MCF 10A (cell line): ENCODE data around the gene ADGRE3. TPM values are rescaled to one million over a fixed set of nuclear protein-coding genes. Genes with fewer than 3 reads are reported as not detected.
"Not testable (repeated sequence)": the region's sequence is repeated elsewhere in the genome, so short reads cannot be mapped to it uniquely, and the experiment has no call there.

Source experiments
- BruUV-seq: library from RNA; stranded (reverse); fragments of 400-500 nt; replicated peaks from 2 replicates; lab custom pipeline; 2021; lab: Mats Ljungman, UMichigan
- CTCF ChIA-PET: fragments of 300-600 bp; sonication (Branson Sonifier 250); formaldehyde crosslinking; extraction: SDS; loops from one replicate; lab custom pipeline; 2021; ENCODE audit warnings: antibody characterized with exemption, inconsistent platforms; lab: Yijun Ruan, JAX
- POLR2A ChIA-PET: fragments of 300-600, 350-650 bp; sonication (Branson Sonifier 250); formaldehyde crosslinking; extraction: SDS; loops from one replicate; lab custom pipeline; 2020; ENCODE audit warnings: antibody characterized with exemption, inconsistent platforms; lab: Yijun Ruan, JAX
- DNase-seq: peaks from one replicate; pipeline ENCODE4 v3.0.0-alpha.2; 2018; ENCODE audit not compliant: unreplicated experiment
- H3K27ac Mint-ChIP-seq: one replicate; pipeline ENCODE4 v1.8.0; 2022; ENCODE audit warnings: mild to moderate bottlenecking, low read depth, mixed read lengths; ENCODE audit not compliant: unreplicated experiment
- H3K27me3 Mint-ChIP-seq: one replicate; pipeline ENCODE4 v1.8.0; 2022; ENCODE audit warnings: mixed read lengths; ENCODE audit not compliant: insufficient read depth, unreplicated experiment
- H3K36me3 Mint-ChIP-seq: one replicate; pipeline ENCODE4 v1.8.0; 2022; ENCODE audit warnings: mild to moderate bottlenecking, moderate library complexity, mixed read lengths; ENCODE audit not compliant: insufficient read depth, unreplicated experiment
- H3K4me1 Mint-ChIP-seq: one replicate; pipeline ENCODE4 v1.8.0; 2022; ENCODE audit warnings: mixed read lengths; ENCODE audit not compliant: insufficient read depth, unreplicated experiment
- H3K4me3 Mint-ChIP-seq: one replicate; pipeline ENCODE4 v1.8.0; 2022; ENCODE audit warnings: mild to moderate bottlenecking, moderate library complexity, mixed read lengths; ENCODE audit not compliant: unreplicated experiment
- H3K9me3 Mint-ChIP-seq: one replicate; pipeline ENCODE4 v1.8.0; 2022; ENCODE audit warnings: mixed read lengths; ENCODE audit not compliant: unreplicated experiment
- intact Hi-C: fragments of 100-400 bp; cut with micrococcal nuclease; formaldehyde crosslinking; loops from 2 replicates; pipeline ENCODE4 v1.14.1; 2022
- total RNA-seq: library from RNA; stranded (reverse); gene quantifications from 2 replicates; pipeline ENCODE4 v1.2.3, GENCODE V29; 2022
- TF ChIP-seq, protein P1 (sequence below): fragments of 200-600 bp; IDR thresholded peaks from one replicate; pipeline ENCODE4 v1.8.0; 2022; ENCODE audit warnings: antibody characterized with exemption, mild to moderate bottlenecking; ENCODE audit not compliant: unreplicated experiment

ADGRE3 gene
- total RNA-seq, 1 experiment from 2014 or later = not detected

GRCh38 chr19:14595558-14595957, 79.1 kb downstream of the ADGRE3 start:
- TF ChIP-seq, protein P1, sequence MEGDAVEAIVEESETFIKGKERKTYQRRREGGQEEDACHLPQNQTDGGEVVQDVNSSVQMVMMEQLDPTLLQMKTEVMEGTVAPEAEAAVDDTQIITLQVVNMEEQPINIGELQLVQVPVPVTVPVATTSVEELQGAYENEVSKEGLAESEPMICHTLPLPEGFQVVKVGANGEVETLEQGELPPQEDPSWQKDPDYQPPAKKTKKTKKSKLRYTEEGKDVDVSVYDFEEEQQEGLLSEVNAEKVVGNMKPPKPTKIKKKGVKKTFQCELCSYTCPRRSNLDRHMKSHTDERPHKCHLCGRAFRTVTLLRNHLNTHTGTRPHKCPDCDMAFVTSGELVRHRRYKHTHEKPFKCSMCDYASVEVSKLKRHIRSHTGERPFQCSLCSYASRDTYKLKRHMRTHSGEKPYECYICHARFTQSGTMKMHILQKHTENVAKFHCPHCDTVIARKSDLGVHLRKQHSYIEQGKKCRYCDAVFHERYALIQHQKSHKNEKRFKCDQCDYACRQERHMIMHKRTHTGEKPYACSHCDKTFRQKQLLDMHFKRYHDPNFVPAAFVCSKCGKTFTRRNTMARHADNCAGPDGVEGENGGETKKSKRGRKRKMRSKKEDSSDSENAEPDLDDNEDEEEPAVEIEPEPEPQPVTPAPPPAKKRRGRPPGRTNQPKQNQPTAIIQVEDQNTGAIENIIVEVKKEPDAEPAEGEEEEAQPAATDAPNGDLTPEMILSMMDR = no peak
- POLR2A ChIA-PET = interaction anchor here (0.7 kb wide), 1 partner anchor 56 kb away, joined by 3 read pairs; no protein-coding TSS in a partner anchor
- H3K36me3 Mint-ChIP-seq = no peaks in the 10 kb centered on the region
- no TSS peak for BruUV-seq
- intact Hi-C loops = no loop called here
- H3K4me1 Mint-ChIP-seq = no peaks in the 10 kb centered on the region
- CTCF ChIA-PET = no interaction called here
- no peak overlapping the region for H3K27ac Mint-ChIP-seq
- H3K9me3 Mint-ChIP-seq = peaks cover 19% of the 10 kb centered on the region
- DNase-seq = no peak
- no peaks in the 10 kb centered on the region for H3K27me3 Mint-ChIP-seq
- H3K4me3 Mint-ChIP-seq = no peak overlapping the region

DNA sequence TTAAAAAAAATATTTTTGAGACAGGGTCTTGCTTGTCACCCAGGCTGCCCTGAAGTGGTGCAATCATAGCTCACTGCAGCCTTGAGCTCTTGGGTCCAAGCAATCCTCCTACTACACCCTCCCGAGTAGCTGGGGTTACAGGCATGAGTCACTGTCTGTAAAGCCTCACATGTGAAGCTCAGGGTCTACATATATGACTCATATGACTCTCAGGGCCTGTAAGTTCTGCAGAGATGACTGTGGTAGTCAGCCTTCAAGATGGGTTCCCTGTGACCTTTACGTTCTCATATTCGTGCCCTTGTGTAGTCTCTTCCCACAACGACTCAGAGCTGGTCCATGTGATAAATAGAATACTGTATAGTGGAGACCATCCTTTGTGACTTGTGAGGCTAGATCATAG, 85.2 kb downstream of the ADGRE3 start:
- DNase-seq, H3K36me3 Mint-ChIP-seq, H3K27ac Mint-ChIP-seq, H3K27me3 Mint-ChIP-seq, intact Hi-C loops, CTCF ChIA-PET, BruUV-seq, H3K9me3 Mint-ChIP-seq, H3K4me1 Mint-ChIP-seq, H3K4me3 Mint-ChIP-seq, POLR2A ChIA-PET: not testable (repeated sequence)

GRCh38 chr19:14585187-14585586, 89.5 kb downstream of the ADGRE3 start:
- H3K4me3 Mint-ChIP-seq, H3K27ac Mint-ChIP-seq, H3K9me3 Mint-ChIP-seq, BruUV-seq, intact Hi-C loops, H3K27me3 Mint-ChIP-seq, CTCF ChIA-PET, POLR2A ChIA-PET, H3K4me1 Mint-ChIP-seq, H3K36me3 Mint-ChIP-seq: not testable (repeated sequence)
- peak; percentile 43 for DNase-seq

GRCh38 chr19:14584372-14584771, 90.3 kb downstream of the ADGRE3 start:
- H3K36me3 Mint-ChIP-seq, H3K27me3 Mint-ChIP-seq, H3K9me3 Mint-ChIP-seq, intact Hi-C loops, H3K4me3 Mint-ChIP-seq, BruUV-seq, POLR2A ChIA-PET, H3K4me1 Mint-ChIP-seq, H3K27ac Mint-ChIP-seq, DNase-seq, CTCF ChIA-PET: not testable (repeated sequence)

GRCh38 chr19:14582894-14583340, 91.7 kb downstream of the ADGRE3 start, which contains the start of gene CLEC17A:
Gene CLEC17A (plus strand): TSS chr19:14583084. CDS start chr19:14583161, 77 bp downstream.
- H3K9me3 Mint-ChIP-seq = no peaks in the 10 kb centered on the region
- H3K4me3 Mint-ChIP-seq = no peak within 1 kb of the TSS
- CTCF ChIA-PET = no interaction called here
- no peak for DNase-seq
- intact Hi-C loops = no loop called here
- no peaks in the 10 kb centered on the region for H3K4me1 Mint-ChIP-seq
- no peaks in the 10 kb centered on the region for H3K27me3 Mint-ChIP-seq
- no peak within 1 kb of the TSS for H3K27ac Mint-ChIP-seq
- POLR2A ChIA-PET = no interaction called here
- TF ChIP-seq, protein P1 = no peak
- no peaks in the 10 kb centered on the region for H3K36me3 Mint-ChIP-seq
- BruUV-seq = no TSS peak
